ENCODE results near the gene CSRNP2. TPM values are rescaled to one million over a fixed set of nuclear protein-coding genes. Genes with fewer than 3 reads are reported as not detected.

Gene CSRNP2
- total RNA-seq, 6 donors from 2014 or later = 20.3 to 29.6 (median 23.5) TPM

- Histone ChIP-seq H3K9me3 (no peaks in the 10 kb centered on the region), H3K27ac (no peak overlapping the region), H3K4me3 (no peak overlapping the region), H3K4me1 (no peaks in the 10 kb centered on the region), H3K27me3 (no peaks in the 10 kb centered on the region), H3K36me3 (peaks cover 52 to 100% (median 73%) of the 10 kb centered on the region in 4 donors)
- TF ChIP-seq POLR2AphosphoS5 (IDR thresholded peaks at IDR 0.05) = no peak
- no peak for TF ChIP-seq POLR2A (IDR thresholded peaks at IDR 0.05)
- TF ChIP-seq EP300 (IDR thresholded peaks at IDR 0.05) = no peak
- no peak for TF ChIP-seq CTCF (IDR thresholded peaks at IDR 0.05)
- DNase-seq (no peak), ATAC-seq (ENCODE audit: low FRiP score in 2 of 2) (no peak)
- WGBS, 2 donors = 84 to 89% methylated on average over 9 of the region's 9 CpGs
These were observed 20.6 kb downstream of the CSRNP2 start for GRCh38 chr12:51062631-51063397.

- Histone ChIP-seq H3K4me3 (no peak overlapping the region), H3K27me3 (no peaks in the 10 kb centered on the region), H3K9me3 (no peaks in the 10 kb centered on the region), H3K27ac (no peak overlapping the region), H3K4me1 (peaks cover 0 to 6% (median 0%) of the 10 kb centered on the region in 4 donors), H3K36me3 (peaks cover 33 to 100% (median 64%) of the 10 kb centered on the region in 4 donors)
- WGBS, 2 donors = 82 to 88% methylated on average over 7 of the region's 7 CpGs
- DNase-seq = no peak
- no peak for ATAC-seq (ENCODE audit: low FRiP score in 2 of 2)
- TF ChIP-seq CTCF (IDR thresholded peaks at IDR 0.05) = no peak
- TF ChIP-seq POLR2AphosphoS5 (IDR thresholded peaks at IDR 0.05) = no peak
- TF ChIP-seq POLR2A (IDR thresholded peaks at IDR 0.05) = no peak
- TF ChIP-seq EP300 (IDR thresholded peaks at IDR 0.05) = no peak
These were observed 24.3 kb downstream of the CSRNP2 start for GRCh38 chr12:51059086-51059485.

GRCh38 chr12:51056242-51056641 lies 27.2 kb downstream of the CSRNP2 start:
- H3K4me1 ChIP-seq = peaks cover 0 to 6% (median 0%) of the 10 kb centered on the region in 4 donors
- H3K27me3 ChIP-seq = no peaks in the 10 kb centered on the region
- peak in 1 of 2 donors; percentile 78 for DNase-seq
- WGBS, 2 donors = 40 to 53% methylated on average over 5 of the region's 5 CpGs
- no peak for TF ChIP-seq POLR2A (IDR thresholded peaks at IDR 0.05)
- TF ChIP-seq EP300 (IDR thresholded peaks at IDR 0.05) = no peak
- no peak for TF ChIP-seq CTCF (IDR thresholded peaks at IDR 0.05)
- TF ChIP-seq POLR2AphosphoS5 (IDR thresholded peaks at IDR 0.05) = peak in 1 of 2 donors; percentile 17
- H3K4me3 ChIP-seq = no peak overlapping the region
- no peaks in the 10 kb centered on the region for H3K9me3 ChIP-seq
- H3K36me3 ChIP-seq = peaks cover 38 to 97% (median 71%) of the 10 kb centered on the region in 4 donors
- no peak overlapping the region for H3K27ac ChIP-seq
- peak; percentile 17 to 34 for ATAC-seq (ENCODE audit: low FRiP score in 2 of 2)

- TF ChIP-seq EP300 (IDR thresholded peaks at IDR 0.05) (no peak), POLR2AphosphoS5 (IDR thresholded peaks at IDR 0.05) (no peak), CTCF (IDR thresholded peaks at IDR 0.05) (no peak), POLR2A (IDR thresholded peaks at IDR 0.05) (no peak)
- H3K9me3 ChIP-seq = no peaks in the 10 kb centered on the region
- no peaks in the 10 kb centered on the region for H3K27me3 ChIP-seq
- no peak overlapping the region for H3K27ac ChIP-seq
- ATAC-seq (ENCODE audit: low FRiP score in 2 of 2) = no peak
- 73 to 81% methylated on average over 2 of the region's 2 CpGs for WGBS, 2 donors
- H3K36me3 ChIP-seq = peaks cover 37 to 92% (median 68%) of the 10 kb centered on the region in 4 donors
- no peak overlapping the region for H3K4me3 ChIP-seq
- no peak for DNase-seq
- H3K4me1 ChIP-seq = peaks cover 0 to 6% (median under 1%) of the 10 kb centered on the region in 4 donors
These were observed 28.3 kb downstream of the CSRNP2 start for GRCh38 chr12:51055060-51055459.
